Activated T-helper 2 cell treated with anti-CD3 and anti-CD28 coated beads, Interferon-gamma antibody, Interleukin-2, Interleukin-4, amounts not matched to agents 10 μg/mL and 5 μg/mL and 100 μg/mL, durations not matched to agents 14 hours and 24 hours and 36 hours (primary cell): ENCODE measurements around the gene SERPINA5. TPM values are rescaled to one million over a fixed set of nuclear protein-coding genes. Genes with fewer than 3 reads are reported as not detected.
"Not testable (repeated sequence)": the region's sequence is repeated elsewhere in the genome, so short reads cannot be mapped to it uniquely, and the experiment has no call there.

Source experiments
- DNase-seq: peaks from one replicate; pipeline ENCODE4 v3.0.0; 2021; ENCODE audit warnings: low spot score
- H3K27ac Mint-ChIP-seq: one replicate; pipeline ENCODE4 v1.8.0; 2021; ENCODE audit warnings: mixed read lengths
- H3K27me3 Mint-ChIP-seq: one replicate; pipeline ENCODE4 v1.8.0; 2021; ENCODE audit warnings: low read depth, mixed read lengths
- H3K36me3 Mint-ChIP-seq: one replicate; pipeline ENCODE4 v1.8.0; 2021; ENCODE audit warnings: low read depth, mixed read lengths
- H3K4me1 Mint-ChIP-seq: one replicate; pipeline ENCODE4 v1.8.0; 2021; ENCODE audit warnings: low read depth, mixed read lengths
- H3K4me3 Mint-ChIP-seq: one replicate; pipeline ENCODE4 v1.8.0; 2021; ENCODE audit warnings: low read depth, mild to moderate bottlenecking, moderate library complexity, mixed read lengths
- H3K9me3 Mint-ChIP-seq: one replicate; pipeline ENCODE4 v1.8.0; 2021; ENCODE audit warnings: mixed read lengths
- intact Hi-C: fragments of 100-400 bp; cut with micrococcal nuclease; formaldehyde crosslinking; loops from one replicate; pipeline ENCODE4 v1.15.1; 2023
- total RNA-seq: library from RNA; stranded (reverse); gene quantifications from 2 replicates; pipeline ENCODE4 v1.2.3, GENCODE V29; 2022

SERPINA5 gene
- total RNA-seq, 1 donor from 2014 or later: not detected

- Mint-ChIP-seq H3K4me1 (no peaks in the 10 kb centered on the region), H3K9me3 (no peaks in the 10 kb centered on the region), H3K27ac (no peak overlapping the region), H3K27me3 (no peaks in the 10 kb centered on the region), H3K4me3 (no peak overlapping the region), H3K36me3 (no peaks in the 10 kb centered on the region)
- no peak for DNase-seq
- intact Hi-C loops: no loop called here
Observed at GRCh38 chr14:94573475-94574277, 7.5 kb upstream of the SERPINA5 start.

DNA sequence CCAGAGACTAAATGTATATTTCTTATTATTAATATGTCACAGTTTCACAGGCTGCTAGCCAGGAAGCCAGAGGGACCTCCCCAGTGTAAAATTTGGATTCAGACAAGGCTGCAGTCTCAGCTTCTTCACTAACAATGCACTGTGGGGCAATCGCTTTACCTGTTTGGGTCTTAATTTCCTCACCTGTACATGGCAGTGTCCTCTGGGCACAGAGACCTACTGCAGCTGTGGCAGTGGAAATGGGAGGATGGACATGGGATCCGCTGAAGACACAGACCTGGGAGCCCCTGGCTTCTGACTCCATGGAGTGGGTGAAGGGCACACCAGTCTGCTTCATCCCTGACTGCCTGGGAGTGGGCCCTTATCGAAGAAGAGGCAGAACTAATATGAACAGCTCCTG, 6.9 kb upstream of the SERPINA5 start:
- intact Hi-C loops: no loop called here
- Mint-ChIP-seq H3K27ac (no peak overlapping the region), H3K27me3 (no peaks in the 10 kb centered on the region), H3K4me3 (no peak overlapping the region), H3K9me3 (no peaks in the 10 kb centered on the region), H3K36me3 (no peaks in the 10 kb centered on the region), H3K4me1 (no peaks in the 10 kb centered on the region)
- no peak for DNase-seq

GRCh38 chr14:94575730-94576585, 5.3 kb upstream of the SERPINA5 start:
- Mint-ChIP-seq H3K4me1 (no peaks in the 10 kb centered on the region), H3K9me3 (no peaks in the 10 kb centered on the region), H3K27me3 (no peaks in the 10 kb centered on the region), H3K4me3 (no peak overlapping the region), H3K27ac (no peak overlapping the region), H3K36me3 (no peaks in the 10 kb centered on the region)
- DNase-seq: no peak
- intact Hi-C loops: no loop called here

GRCh38 chr14:94577472-94577871, 3.8 kb upstream of the SERPINA5 start:
- intact Hi-C loops, H3K4me3 Mint-ChIP-seq, H3K27me3 Mint-ChIP-seq, DNase-seq, H3K36me3 Mint-ChIP-seq, H3K4me1 Mint-ChIP-seq, H3K9me3 Mint-ChIP-seq, H3K27ac Mint-ChIP-seq: not testable (repeated sequence)

GRCh38 chr14:94578712-94579111, 2.5 kb upstream of the SERPINA5 start:
- Mint-ChIP-seq H3K4me1 (no peaks in the 10 kb centered on the region), H3K9me3 (no peaks in the 10 kb centered on the region), H3K27ac (no peak overlapping the region), H3K4me3 (no peak overlapping the region), H3K27me3 (no peaks in the 10 kb centered on the region), H3K36me3 (no peaks in the 10 kb centered on the region)
- intact Hi-C loops: no loop called here
- no peak for DNase-seq

DNA sequence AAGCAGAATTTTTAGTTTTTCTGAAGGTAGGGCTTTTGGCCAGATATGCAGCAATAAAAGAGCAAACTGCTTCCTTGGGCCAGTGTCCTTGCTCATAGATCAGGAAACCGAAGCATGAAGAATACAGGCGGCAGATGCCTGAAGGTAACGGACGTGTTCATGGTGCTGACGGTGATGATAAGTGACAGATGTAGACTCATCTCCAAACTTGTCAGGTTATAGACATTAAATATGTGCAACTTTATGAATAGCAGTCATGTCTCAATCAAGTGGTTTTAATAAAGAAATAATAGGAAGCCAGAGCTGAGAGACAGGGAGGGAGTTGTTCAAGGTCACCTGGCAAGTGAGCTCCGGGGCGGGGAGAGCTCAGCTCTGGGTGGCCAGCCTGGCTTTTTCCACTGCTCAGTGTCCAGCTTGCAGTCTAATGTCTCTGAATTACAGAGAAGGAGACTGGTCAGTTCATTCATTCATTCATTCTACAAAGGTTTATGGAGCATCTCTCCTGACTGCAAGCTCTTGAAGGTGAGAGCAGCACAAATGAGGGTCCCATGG, 1.0 kb downstream of the SERPINA5 start:
- no peak overlapping the region for H3K27ac Mint-ChIP-seq
- no peaks in the 10 kb centered on the region for H3K36me3 Mint-ChIP-seq
- no peaks in the 10 kb centered on the region for H3K9me3 Mint-ChIP-seq
- no peak overlapping the region for H3K4me3 Mint-ChIP-seq
- no peaks in the 10 kb centered on the region for H3K27me3 Mint-ChIP-seq
- intact Hi-C loops: no loop called here
- no peaks in the 10 kb centered on the region for H3K4me1 Mint-ChIP-seq
- no peak for DNase-seq

DNA sequence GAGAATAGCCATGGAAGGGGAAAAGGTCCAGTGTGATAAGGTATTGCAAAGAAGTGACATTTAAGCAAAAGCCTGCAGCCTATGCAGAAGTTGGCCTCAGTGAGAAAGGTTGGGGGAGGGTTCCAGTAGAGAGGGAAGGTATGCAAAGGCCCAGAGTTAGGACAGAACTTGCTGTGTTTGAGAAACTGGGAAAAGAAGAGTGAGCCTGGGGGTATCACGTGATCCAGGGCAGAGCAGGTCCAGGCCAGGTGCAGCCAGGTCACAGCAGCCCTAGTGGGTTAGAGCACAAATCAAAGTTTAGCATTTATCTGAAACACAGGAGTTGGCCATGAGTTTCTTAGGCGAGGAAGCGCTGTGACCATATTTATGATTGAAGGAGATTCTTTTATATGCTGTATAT, 1.6 kb downstream of the SERPINA5 start:
- Mint-ChIP-seq H3K27me3 (no peaks in the 10 kb centered on the region), H3K9me3 (no peaks in the 10 kb centered on the region), H3K27ac (no peak overlapping the region), H3K4me1 (no peaks in the 10 kb centered on the region), H3K36me3 (no peaks in the 10 kb centered on the region), H3K4me3 (no peak overlapping the region)
- DNase-seq: no peak
- intact Hi-C loops: no loop called here

GRCh38 chr14:94583557-94583956, 2.3 kb downstream of the SERPINA5 start:
- Mint-ChIP-seq H3K4me3 (no peak overlapping the region), H3K36me3 (no peaks in the 10 kb centered on the region), H3K27me3 (no peaks in the 10 kb centered on the region), H3K27ac (no peak overlapping the region), H3K4me1 (no peaks in the 10 kb centered on the region), H3K9me3 (no peaks in the 10 kb centered on the region)
- DNase-seq: no peak
- intact Hi-C loops: no loop called here

DNA sequence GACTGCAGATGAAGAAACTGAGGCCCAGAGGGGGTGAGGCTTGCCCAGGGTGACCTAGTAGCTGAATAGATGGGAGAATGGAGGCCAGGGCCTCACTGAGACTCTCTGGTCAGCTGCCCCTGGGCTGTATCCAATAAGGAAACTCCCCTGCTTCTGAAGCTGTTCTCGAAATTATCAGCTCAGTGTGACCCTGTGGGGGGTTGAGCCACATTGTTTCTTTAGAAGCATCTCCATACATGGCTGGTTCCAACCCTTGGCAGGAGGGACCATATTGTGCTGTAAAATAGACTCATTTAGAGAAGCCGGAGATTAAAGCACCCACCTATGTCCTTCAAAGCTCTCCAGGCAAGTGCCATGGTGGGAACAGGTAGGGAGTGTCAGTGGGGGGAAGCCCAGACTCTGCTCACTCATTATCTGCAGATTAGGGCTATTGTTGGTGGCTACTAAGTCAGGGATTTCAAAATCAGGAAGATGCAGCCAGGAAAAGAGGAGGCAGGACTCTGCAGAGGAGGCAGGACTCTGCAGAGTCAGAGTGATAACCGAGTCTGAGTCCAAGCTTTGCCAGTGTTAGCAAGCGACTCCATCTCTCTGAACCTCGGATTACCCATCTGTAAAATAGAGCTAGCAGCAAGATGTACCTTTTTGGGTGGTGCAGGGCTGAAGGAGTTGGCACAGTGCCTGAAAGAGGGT, 3.5 kb downstream of the SERPINA5 start:
- H3K27ac Mint-ChIP-seq: no peak overlapping the region
- intact Hi-C loops: no loop called here
- no peak for DNase-seq
- H3K4me3 Mint-ChIP-seq: no peak overlapping the region
- no peaks in the 10 kb centered on the region for H3K27me3 Mint-ChIP-seq
- no peaks in the 10 kb centered on the region for H3K36me3 Mint-ChIP-seq
- H3K4me1 Mint-ChIP-seq: no peaks in the 10 kb centered on the region
- H3K9me3 Mint-ChIP-seq: no peaks in the 10 kb centered on the region

DNA sequence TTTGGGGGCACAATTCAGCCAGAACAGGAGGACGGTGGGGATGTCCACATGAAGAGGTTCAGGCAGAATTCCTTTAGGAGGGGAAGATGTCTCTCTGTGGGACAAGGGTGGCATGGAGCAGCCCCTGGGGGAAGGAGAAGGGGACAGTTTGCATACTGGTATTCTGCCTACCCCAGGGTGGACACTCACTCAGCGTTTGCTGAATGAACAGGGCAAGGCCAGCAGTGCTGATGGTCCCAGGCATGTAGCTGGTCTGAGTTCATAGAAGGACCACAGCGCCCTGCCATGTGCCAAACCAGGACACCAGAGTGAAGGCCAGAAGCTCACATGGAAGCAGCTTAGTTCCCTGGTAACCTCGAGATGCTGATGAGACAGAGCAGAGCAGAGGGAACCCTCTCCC, 5.4 kb downstream of the SERPINA5 start:
- Mint-ChIP-seq H3K9me3 (no peaks in the 10 kb centered on the region), H3K27me3 (no peaks in the 10 kb centered on the region), H3K4me3 (no peak overlapping the region), H3K27ac (no peak overlapping the region), H3K4me1 (no peaks in the 10 kb centered on the region), H3K36me3 (no peaks in the 10 kb centered on the region)
- intact Hi-C loops: no loop called here
- DNase-seq: no peak

- Mint-ChIP-seq H3K27ac (no peak overlapping the region), H3K4me1 (no peaks in the 10 kb centered on the region), H3K4me3 (no peak overlapping the region), H3K27me3 (no peaks in the 10 kb centered on the region), H3K9me3 (no peaks in the 10 kb centered on the region), H3K36me3 (no peaks in the 10 kb centered on the region)
- no peak for DNase-seq
- intact Hi-C loops: no loop called here
Observed at GRCh38 chr14:94588311-94588710, 7.1 kb downstream of the SERPINA5 start.

DNA sequence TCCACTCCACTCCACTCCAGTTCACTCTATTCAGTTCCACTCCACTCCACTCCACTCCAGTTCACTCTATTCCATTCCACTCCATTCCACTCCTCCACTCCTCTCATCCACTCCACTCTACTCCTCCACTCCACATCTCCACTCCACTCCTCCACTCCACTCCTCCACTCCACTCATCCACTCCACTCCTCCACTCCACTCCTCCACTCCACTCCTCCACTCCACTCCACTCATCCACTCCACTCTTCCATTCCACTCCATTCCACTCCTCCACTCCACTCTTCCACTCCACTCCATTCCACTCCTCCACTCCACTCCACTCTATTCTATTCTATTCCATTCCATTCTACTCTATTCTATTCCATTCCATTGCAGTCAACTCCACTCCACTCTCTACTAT, 9.8 kb downstream of the SERPINA5 start:
- no peaks in the 10 kb centered on the region for H3K9me3 Mint-ChIP-seq
- no peaks in the 10 kb centered on the region for H3K27me3 Mint-ChIP-seq
- H3K4me3 Mint-ChIP-seq: no peak overlapping the region
- intact Hi-C loops: no loop called here
- H3K27ac Mint-ChIP-seq: no peak overlapping the region
- H3K4me1 Mint-ChIP-seq: no peaks in the 10 kb centered on the region
- no peaks in the 10 kb centered on the region for H3K36me3 Mint-ChIP-seq
- DNase-seq: no peak
